HCT116 (cell line): ENCODE measurements around the gene UBXN11. TPM values are rescaled to one million over a fixed set of nuclear protein-coding genes. Genes with fewer than 3 reads are reported as not detected.

Experiments used
- ATAC-seq: fragments of 200-7000 bp; cut with Tn5 transposase; 2 replicates; pipeline ENCODE4 v1.9.1; 2020; ENCODE audit warnings: mild to moderate bottlenecking, moderate library complexity
- BruUV-seq: library from RNA; stranded (reverse); fragments of 400-500 nt; replicated peaks from 2 replicates; lab custom pipeline; 2021; lab: Mats Ljungman, UMichigan
- CTCF ChIA-PET: fragments of 300-600 bp; sonication (Branson Sonifier 250); formaldehyde crosslinking; loops from one replicate; lab custom pipeline; 2021; ENCODE audit warnings: antibody characterized with exemption; lab: Charles Lee
- POLR2A ChIA-PET: fragments of 300-600, 350-600 bp; sonication (Branson Sonifier 250); formaldehyde crosslinking; loops from one replicate; lab custom pipeline; 2021; ENCODE audit warnings: antibody characterized with exemption; lab: Charles Lee
- RAD21 ChIA-PET, 2 experiments: fragments of 300-600 bp; sonication (Branson Sonifier 250); formaldehyde crosslinking; loops; one replicate each; lab custom pipeline; 2023; ENCODE audit warnings: low total read pairs in 2 of 2; ENCODE audit not compliant: uncharacterized antibody in 2 of 2, unreplicated experiment in 2 of 2, low non-redundant PET in 1 of 2; lab: Charles Lee
- DNase-seq: peaks from one replicate; pipeline ENCODE4 v3.0.0-alpha.2; 2010; ENCODE audit warnings: low read depth, low spot score
- H2AFZ ChIP-seq: fragments of 200-600 bp; shearing (Covaris generic), sonication (generic); 2 replicates; pipeline ENCODE4 v1.6.1; 2017; ENCODE audit warnings: low read depth, mixed run types, mixed read lengths, antibody characterized with exemption, low read length; ENCODE audit not compliant: poor library complexity, severe bottlenecking
- H3K27ac ChIP-seq: 2 replicates; pipeline ENCODE4 v1.5.1; 2012; ENCODE audit warnings: low read depth, low read length
- H3K27me3 ChIP-seq: fragments of 200-600 bp; sonication (generic); 2 replicates; pipeline ENCODE4 v1.6.1; 2016; ENCODE audit warnings: mixed run types, low read length, mixed read lengths; ENCODE audit not compliant: insufficient read depth
- H3K36me3 ChIP-seq, 2 experiments: fragments of 200-500 bp in 1 of 2; fragments of 200-600 bp in 1 of 2; sonication (Bioruptor generic) in 1 of 2; sonication (generic) in 1 of 2; 2 replicates each; pipeline versions ENCODE4 v1.5.1 to v1.6.1; 2014 to 2016; ENCODE audit warnings: low read length in 2 of 2, inconsistent platforms in 1 of 2, mixed read lengths in 1 of 2, mixed run types in 1 of 2; ENCODE audit not compliant: insufficient read depth in 2 of 2, control insufficient read depth in 1 of 2
- H3K4me1 ChIP-seq, 2 experiments: fragments of 200-600 bp in 1 of 2; sonication (generic) in 1 of 2; 2 replicates each; pipeline versions ENCODE4 v1.5.1 to v1.6.1; 2012 to 2017; ENCODE audit warnings: low read length in 2 of 2, inconsistent platforms in 1 of 2, mild to moderate bottlenecking in 1 of 2, mixed read lengths in 1 of 2, mixed run types in 1 of 2, moderate library complexity in 1 of 2; ENCODE audit not compliant: insufficient read depth in 2 of 2, control insufficient read depth in 1 of 2
- H3K4me2 ChIP-seq: fragments of 200-600 bp; sonication (generic); 2 replicates; pipeline ENCODE4 v1.6.1; 2017; ENCODE audit warnings: mixed run types, low read length, mixed read lengths
- H3K4me3 ChIP-seq, 2 experiments: fragments of 200-600 bp in 1 of 2; sonication (generic) in 1 of 2; replicated peaks in 1 of 2; 2 replicates each; pipeline ENCODE4 v1.5.1; 2011 to 2016; ENCODE audit warnings: low read length in 2 of 2, control low read depth in 1 of 2, low read depth in 1 of 2, mild to moderate bottlenecking in 1 of 2, mixed read lengths in 1 of 2, mixed run types in 1 of 2
- H3K79me2 ChIP-seq: fragments of 200-600 bp; sonication (generic); 2 replicates; pipeline ENCODE4 v1.6.1; 2017; ENCODE audit warnings: mild to moderate bottlenecking, mixed run types, low read length, moderate library complexity, mixed read lengths; ENCODE audit not compliant: insufficient read depth
- H3K9ac ChIP-seq: fragments of 200-600 bp; sonication (generic); 2 replicates; pipeline ENCODE4 v1.6.1; 2016; ENCODE audit warnings: low read length, mixed read lengths
- H3K9me2 ChIP-seq: fragments of 200-600 bp; sonication (generic), shearing (Covaris generic); 2 replicates; pipeline ENCODE4 v1.6.1; 2017; ENCODE audit warnings: mixed run types, mild to moderate bottlenecking, moderate library complexity; ENCODE audit not compliant: insufficient read depth
- H3K9me3 ChIP-seq, 2 experiments: fragments of 200-500 bp in 1 of 2; fragments of 200-600 bp in 1 of 2; sonication (Bioruptor generic) in 1 of 2; sonication (generic) in 1 of 2; 2 replicates each; pipeline ENCODE4 v1.6.1; 2014 to 2017; ENCODE audit warnings: low read length in 2 of 2, mixed read lengths in 2 of 2, inconsistent platforms in 1 of 2, low read depth in 1 of 2, mild to moderate bottlenecking in 1 of 2, mixed run types in 1 of 2, moderate library complexity in 1 of 2; ENCODE audit not compliant: control insufficient read depth in 1 of 2, insufficient read depth in 1 of 2
- H4K20me1 ChIP-seq: fragments of 200-600 bp; sonication (generic), shearing (Covaris generic); 2 replicates; pipeline ENCODE4 v1.6.1; 2017; ENCODE audit warnings: mixed run types, mild to moderate bottlenecking, moderate library complexity; ENCODE audit not compliant: insufficient read depth
- CEBPB ChIP-seq: IDR thresholded peaks from 2 replicates; pipeline ENCODE4 v1.6.1; 2012; ENCODE audit warnings: low read depth
- ELF1 ChIP-seq: IDR thresholded peaks from 2 replicates; pipeline ENCODE4 v1.6.1; 2012; ENCODE audit warnings: low read depth, borderline replicate concordance
- EZH2 ChIP-seq: fragments of 200-600 bp; sonication (generic); IDR thresholded peaks from 2 replicates; pipeline ENCODE4 v1.6.1; 2017; ENCODE audit warnings: antibody characterized with exemption, mixed run types
- FOSL1 ChIP-seq: IDR thresholded peaks from 2 replicates; pipeline ENCODE4 v1.6.1; 2012; ENCODE audit warnings: low read depth
- POLR2AphosphoS5 ChIP-seq: IDR thresholded peaks from 2 replicates; pipeline ENCODE4 v1.6.1; 2011; ENCODE audit warnings: mild to moderate bottlenecking, low read depth, low read length, moderate library complexity
- RAD21 ChIP-seq: IDR thresholded peaks from 2 replicates; pipeline ENCODE4 v1.6.1; 2012; ENCODE audit warnings: low read depth, mild to moderate bottlenecking
- SIN3A ChIP-seq: IDR thresholded peaks from 2 replicates; pipeline ENCODE4 v1.6.1; 2012; ENCODE audit warnings: low read depth
- SP1 ChIP-seq: IDR thresholded peaks from 2 replicates; pipeline ENCODE4 v1.6.1; 2012; ENCODE audit warnings: low read depth
- ZBTB33 ChIP-seq: IDR thresholded peaks from 2 replicates; pipeline ENCODE4 v1.6.1; 2011; ENCODE audit warnings: mild to moderate bottlenecking, low read length, moderate library complexity; ENCODE audit not compliant: insufficient replicate concordance; ENCODE audit errors: extremely low read depth
- ZNF274 ChIP-seq: fragments of 200-500 bp; sonication (Bioruptor generic); IDR thresholded peaks from 2 replicates; pipeline ENCODE4 v1.6.1; 2014; ENCODE audit warnings: mild to moderate bottlenecking, low read depth, low read length, inconsistent platforms
- intact Hi-C: fragments of 100-400 bp; cut with micrococcal nuclease; formaldehyde crosslinking; loops from 2 replicates; pipeline ENCODE4 v1.10.0; 2022
- total RNA-seq: library from RNA; stranded (reverse); gene quantifications from one replicate; pipeline ENCODE4 v1.2.1, GENCODE V29; 2021; ENCODE audit not compliant: unreplicated experiment
- TF ChIP-seq, protein P1 (sequence below), 3 experiments: fragments of 200-600 bp in 1 of 3; sonication (generic) in 1 of 3; IDR thresholded peaks in 2 of 3; conservative IDR thresholded peaks in 1 of 3; 2 replicates each; pipeline ENCODE4 v1.5.1; 2012 to 2017; ENCODE audit warnings: low read depth in 2 of 3, low read length in 2 of 3, antibody characterized with exemption in 1 of 3, borderline replicate concordance in 1 of 3, control low read depth in 1 of 3, mild to moderate bottlenecking in 1 of 3, mixed read lengths in 1 of 3, mixed run types in 1 of 3, moderate library complexity in 1 of 3; ENCODE audit not compliant: insufficient read depth in 1 of 3
- TF ChIP-seq, protein P2 (sequence below): IDR thresholded peaks from 2 replicates; pipeline ENCODE4 v1.6.1; 2012

UBXN11 gene
- total RNA-seq, 1 experiment from 2014 or later, result 19.3 TPM

- BruUV-seq, result no TSS peak
- Histone ChIP-seq H2AFZ (no peak overlapping the region), H3K4me3 (peak overlapping the region in 1 of 2 experiments; percentile 31; a peak in 2 of 4 replicates), H3K27me3 (no peaks in the 10 kb centered on the region), H3K9me3 (no peaks in the 10 kb centered on the region), H3K27ac (peak overlapping the region; percentile 58), H3K79me2 (peaks cover 16% of the 10 kb centered on the region)
- ChIA-PET CTCF (interaction anchor here (0.7 to 4.3 kb wide), 17 partner anchors 8 to 388 kb away, joined by 3 to 50 read pairs (median 11); partner anchors contain the start of gene CEP85), POLR2A (interaction anchor here (0.6 to 1.5 kb wide), 2 partner anchors 39 to 67 kb away, joined by 3 to 4 read pairs; no protein-coding TSS in a partner anchor)
- TF ChIP-seq POLR2AphosphoS5 (0 out of 2 replicates have a peak, but pooled peaks have one; percentile 8), SIN3A (no peak)
- TF ChIP-seq, all 23 proteins: peak for 1
- H3K4me1 ChIP-seq, result peaks cover 29 to 74% of the 10 kb centered on the region in 2 experiments
- intact Hi-C loops, result loop anchor here (2.0 kb wide), 1 partner anchor 133 kb away; no protein-coding TSS in a partner anchor
- no peak for ATAC-seq
- H3K36me3 ChIP-seq, result no peaks in the 10 kb centered on the region; a peak in 1 of 4 replicates
- no peaks in the 10 kb centered on the region for H4K20me1 ChIP-seq
- H3K4me2 ChIP-seq, result peak overlapping the region; percentile 79
- peak overlapping the region; percentile 50 for H3K9ac ChIP-seq
- RAD21 ChIA-PET, result interaction anchor here (1.3 to 2.1 kb wide), 4 partner anchors 38 to 108 kb away, joined by 4 to 11 read pairs (median 4); no protein-coding TSS in a partner anchor
- H3K9me2 ChIP-seq, result no peaks in the 10 kb centered on the region
- DNase-seq, result no peak
Observed at GRCh38 chr1:26283871-26284596, 22.4 kb downstream of the UBXN11 start.

DNA sequence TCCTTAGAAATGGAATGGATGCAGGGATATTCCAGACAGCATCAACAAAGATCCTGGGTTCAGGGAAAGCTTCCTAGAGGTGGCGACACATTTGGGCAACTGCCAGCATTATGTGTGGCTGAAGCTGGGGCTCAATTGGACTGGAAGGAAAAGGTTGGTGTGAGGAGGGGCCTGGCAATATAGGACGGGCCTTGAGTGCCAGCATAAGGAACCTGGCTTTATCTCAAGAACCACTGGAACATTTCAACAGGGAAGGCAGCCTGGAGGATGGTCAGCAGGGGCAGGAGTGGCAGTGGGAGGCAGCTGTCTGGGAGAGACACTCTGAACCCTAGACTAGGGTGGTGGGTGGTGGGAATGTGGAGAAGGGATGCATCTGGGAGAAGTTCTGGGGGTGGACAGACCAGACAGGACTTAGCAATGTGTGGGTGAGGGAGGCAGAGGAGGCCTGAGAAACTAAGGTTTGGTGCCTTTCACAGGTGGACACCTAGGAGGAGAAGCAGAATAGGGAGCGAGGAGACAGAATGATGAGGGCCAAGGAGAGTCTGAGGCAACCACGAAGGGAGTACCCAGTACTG is 23.1 kb downstream of the UBXN11 start:
- H3K4me3 ChIP-seq, result no peak overlapping the region
- ATAC-seq, result no peak
- BruUV-seq, result no TSS peak
- H3K79me2 ChIP-seq, result peaks cover 16% of the 10 kb centered on the region
- peak overlapping the region; percentile 79 for H3K4me2 ChIP-seq
- H4K20me1 ChIP-seq, result no peaks in the 10 kb centered on the region
- CTCF ChIA-PET, result interaction anchor here (2.8 to 4.3 kb wide), 5 partner anchors 7 to 134 kb away, joined by 16 to 50 read pairs (median 47); partner anchors contain the start of gene CEP85
- no peaks in the 10 kb centered on the region for H3K27me3 ChIP-seq
- intact Hi-C loops, result no loop called here
- RAD21 ChIA-PET, result no interaction called here
- no peaks in the 10 kb centered on the region for H3K9me2 ChIP-seq
- POLR2A ChIA-PET, result interaction anchor here (0.6 to 1.5 kb wide), 2 partner anchors 40 to 68 kb away, joined by 3 to 4 read pairs; no protein-coding TSS in a partner anchor
- no peak overlapping the region for H2AFZ ChIP-seq
- no peak for DNase-seq
- no peak overlapping the region for H3K9ac ChIP-seq
- H3K36me3 ChIP-seq, result no peaks in the 10 kb centered on the region; a peak in 1 of 4 replicates
- no peaks in the 10 kb centered on the region for H3K9me3 ChIP-seq
- peak overlapping the region; percentile 58; the same call in 1 of the 2 replicates for H3K27ac ChIP-seq
- H3K4me1 ChIP-seq, result peaks cover 35 to 81% of the 10 kb centered on the region in 2 experiments
- TF ChIP-seq EZH2, result no peak
- no peak for TF ChIP-seq CEBPB
- TF ChIP-seq POLR2AphosphoS5, result no peak; the same call in 1 of the 2 replicates
- TF ChIP-seq, protein P1, sequence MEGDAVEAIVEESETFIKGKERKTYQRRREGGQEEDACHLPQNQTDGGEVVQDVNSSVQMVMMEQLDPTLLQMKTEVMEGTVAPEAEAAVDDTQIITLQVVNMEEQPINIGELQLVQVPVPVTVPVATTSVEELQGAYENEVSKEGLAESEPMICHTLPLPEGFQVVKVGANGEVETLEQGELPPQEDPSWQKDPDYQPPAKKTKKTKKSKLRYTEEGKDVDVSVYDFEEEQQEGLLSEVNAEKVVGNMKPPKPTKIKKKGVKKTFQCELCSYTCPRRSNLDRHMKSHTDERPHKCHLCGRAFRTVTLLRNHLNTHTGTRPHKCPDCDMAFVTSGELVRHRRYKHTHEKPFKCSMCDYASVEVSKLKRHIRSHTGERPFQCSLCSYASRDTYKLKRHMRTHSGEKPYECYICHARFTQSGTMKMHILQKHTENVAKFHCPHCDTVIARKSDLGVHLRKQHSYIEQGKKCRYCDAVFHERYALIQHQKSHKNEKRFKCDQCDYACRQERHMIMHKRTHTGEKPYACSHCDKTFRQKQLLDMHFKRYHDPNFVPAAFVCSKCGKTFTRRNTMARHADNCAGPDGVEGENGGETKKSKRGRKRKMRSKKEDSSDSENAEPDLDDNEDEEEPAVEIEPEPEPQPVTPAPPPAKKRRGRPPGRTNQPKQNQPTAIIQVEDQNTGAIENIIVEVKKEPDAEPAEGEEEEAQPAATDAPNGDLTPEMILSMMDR (IDR thresholded peaks at IDR 0.05 in 2 of 3, conservative IDR thresholded peaks at IDR 0.05 in 1 of 3; ENCODE audit: borderline replicate concordance in 1 of 3, insufficient read depth in 1 of 3, low read depth in 2 of 3, low read length in 2 of 3), result no peak
- TF ChIP-seq ELF1, result no peak
- TF ChIP-seq, protein P2, sequence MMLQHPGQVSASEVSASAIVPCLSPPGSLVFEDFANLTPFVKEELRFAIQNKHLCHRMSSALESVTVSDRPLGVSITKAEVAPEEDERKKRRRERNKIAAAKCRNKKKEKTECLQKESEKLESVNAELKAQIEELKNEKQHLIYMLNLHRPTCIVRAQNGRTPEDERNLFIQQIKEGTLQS, result no peak
- TF ChIP-seq ZNF274, result no peak
- TF ChIP-seq FOSL1, result no peak
- TF ChIP-seq ZBTB33, result no peak
- TF ChIP-seq SP1, result no peak
- TF ChIP-seq SIN3A, result no peak
- TF ChIP-seq RAD21, result no peak
